Measurements from ENCODE around the gene PGM1.
A peak's percentile ranks its signal among the peaks of the same experiment; 100 is the strongest.

The PGM1 gene

DNA sequence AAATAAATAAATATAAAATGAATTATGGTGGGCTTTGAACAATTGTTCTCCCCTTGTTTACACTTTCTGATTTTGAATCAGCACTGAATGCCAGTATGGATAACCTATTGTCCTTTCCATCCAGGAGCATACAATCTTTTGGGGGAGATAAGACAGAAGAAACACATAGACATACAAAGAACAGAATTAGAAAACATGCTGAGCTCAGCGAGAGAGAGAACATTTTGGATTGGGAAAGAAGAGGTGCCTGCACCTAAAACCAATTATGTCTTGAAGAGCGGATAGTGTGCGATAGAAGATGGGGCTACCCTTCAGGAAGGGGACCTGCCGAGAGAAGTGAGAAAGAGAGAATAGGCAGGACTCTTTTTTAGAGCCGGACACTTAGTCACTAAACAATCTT lies 6.6 kb downstream of the PGM1 start:
- H3K27ac Mint-ChIP-seq: peak overlapping the region in 1 of 3 experiments; percentile 61
- H3K27me3 Mint-ChIP-seq (ENCODE audit: low read depth): no peaks in the 10 kb centered on the region
- H3K4me3 Mint-ChIP-seq: no peak overlapping the region
- no peak for TF ChIP-seq CTCF (IDR thresholded peaks at IDR 0.05; ENCODE audit: unreplicated experiment in 3 of 3)
- H3K9me3 Mint-ChIP-seq: no peaks in the 10 kb centered on the region
- H3K36me3 Mint-ChIP-seq (ENCODE audit: low read depth): peaks cover 9% of the 10 kb centered on the region
- peaks cover 18% of the 10 kb centered on the region for H3K4me1 Mint-ChIP-seq

DNA sequence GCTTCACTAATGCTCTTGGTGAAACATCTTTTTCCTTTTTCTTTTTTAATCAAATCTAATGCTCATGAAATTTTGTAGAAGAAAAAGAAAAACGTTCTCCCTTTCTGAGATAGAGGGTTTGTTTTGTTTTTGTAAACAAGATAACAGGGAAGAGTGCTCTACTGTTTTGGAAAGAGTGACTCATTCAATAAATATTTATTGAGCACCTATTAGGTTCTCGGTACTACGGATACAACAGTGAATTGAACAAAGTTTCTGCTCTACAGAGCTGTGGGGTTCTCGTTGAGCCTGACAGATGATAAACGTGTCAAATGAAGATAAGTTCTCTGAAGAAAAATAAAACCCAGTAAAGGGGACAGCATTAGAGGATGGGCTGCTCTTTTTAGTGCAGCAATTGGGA lies 7.0 kb downstream of the PGM1 start:
- peaks cover 9% of the 10 kb centered on the region for H3K36me3 Mint-ChIP-seq (ENCODE audit: low read depth)
- no peak for TF ChIP-seq CTCF (IDR thresholded peaks at IDR 0.05; ENCODE audit: unreplicated experiment in 3 of 3)
- peaks cover 18% of the 10 kb centered on the region for H3K4me1 Mint-ChIP-seq
- no peaks in the 10 kb centered on the region for H3K9me3 Mint-ChIP-seq
- no peaks in the 10 kb centered on the region for H3K27me3 Mint-ChIP-seq (ENCODE audit: low read depth)
- peak overlapping the region in 1 of 3 experiments; percentile 61 for H3K27ac Mint-ChIP-seq
- H3K4me3 Mint-ChIP-seq: no peak overlapping the region

GRCh38 chr1:63601061-63601460 lies 7.8 kb downstream of the PGM1 start:
- H3K9me3 Mint-ChIP-seq: no peaks in the 10 kb centered on the region
- peaks cover 15% of the 10 kb centered on the region for H3K4me1 Mint-ChIP-seq

DNA sequence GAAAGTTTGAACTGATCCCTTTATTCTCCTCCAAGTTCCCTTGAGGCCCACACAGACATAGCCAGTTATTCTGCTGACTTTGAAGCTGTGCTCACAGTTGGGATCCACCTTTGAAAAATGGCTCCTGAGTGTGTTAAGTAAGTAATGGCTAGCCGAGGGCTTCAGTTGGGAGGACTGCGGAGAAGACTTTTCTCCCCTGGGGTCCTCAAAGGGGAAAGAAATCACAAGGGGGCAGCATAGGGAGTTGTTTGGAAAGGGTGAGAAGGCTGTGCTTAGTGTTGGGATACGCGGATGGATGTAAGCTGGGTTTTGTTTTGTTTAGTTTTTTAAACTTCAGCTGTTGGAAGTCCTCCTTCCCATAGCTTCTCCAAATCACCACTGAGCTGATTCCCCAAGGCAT lies 8.3 kb downstream of the PGM1 start:
- Mint-ChIP-seq H3K27me3 (ENCODE audit: low read depth) (no peaks in the 10 kb centered on the region), H3K9me3 (no peaks in the 10 kb centered on the region), H3K4me3 (no peak overlapping the region), H3K36me3 (ENCODE audit: low read depth) (peaks cover 9% of the 10 kb centered on the region), H3K4me1 (peaks cover 15% of the 10 kb centered on the region), H3K27ac (peak overlapping the region in 2 of 3 experiments; percentile 43 to 61)
- no peak for TF ChIP-seq CTCF (IDR thresholded peaks at IDR 0.05; ENCODE audit: unreplicated experiment in 3 of 3)

More at GRCh38 chr1:63601061-63601460, 7.8 kb downstream of the PGM1 start:
- Mint-ChIP-seq H3K27me3 (ENCODE audit: low read depth) (no peaks in the 10 kb centered on the region), H3K4me3 (no peak overlapping the region), H3K36me3 (ENCODE audit: low read depth) (peaks cover 9% of the 10 kb centered on the region), H3K27ac (peak overlapping the region in 2 of 3 experiments; percentile 43 to 61)
- no peak for TF ChIP-seq CTCF (IDR thresholded peaks at IDR 0.05; ENCODE audit: unreplicated experiment in 3 of 3)

- peaks cover 7% of the 10 kb centered on the region for H3K36me3 Mint-ChIP-seq (ENCODE audit: low read depth)
Measured at GRCh38 chr1:63601912-63602311, 8.7 kb downstream of the PGM1 start.

More at GRCh38 chr1:63601912-63602311, 8.7 kb downstream of the PGM1 start:
- H3K4me1 Mint-ChIP-seq: peaks cover 15% of the 10 kb centered on the region
- H3K4me3 Mint-ChIP-seq: no peak overlapping the region
- H3K27ac Mint-ChIP-seq: peak overlapping the region in 1 of 3 experiments; percentile 61
- TF ChIP-seq CTCF (IDR thresholded peaks at IDR 0.05; ENCODE audit: unreplicated experiment in 3 of 3): no peak
- no peaks in the 10 kb centered on the region for H3K27me3 Mint-ChIP-seq (ENCODE audit: low read depth)
- H3K9me3 Mint-ChIP-seq: no peaks in the 10 kb centered on the region
